Suprapubic skin (tissue), 4 donors: ENCODE measurements around the gene CANT1.

Experiments
- CTCF ChIP-seq, 2 donors: fragments of 200-600 bp in 1 of 2; fragments of 450-650 bp in 1 of 2; sonication (generic) in 1 of 2; IDR thresholded peaks; one replicate each; pipeline ENCODE4 v1.5.1; 2016 to 2019; ENCODE audit warnings: antibody characterized with exemption in 2 of 2, mild to moderate bottlenecking in 1 of 2, moderate library complexity in 1 of 2
- POLR2A ChIP-seq, 2 donors: fragments of 450-650 bp; IDR thresholded peaks; one replicate each; pipeline ENCODE4 v1.6.1; 2017; ENCODE audit warnings: antibody characterized with exemption in 2 of 2, mild to moderate bottlenecking in 2 of 2, moderate library complexity in 2 of 2
- POLR2AphosphoS5 ChIP-seq, 3 donors: sonication (generic); formaldehyde crosslinking; IDR thresholded peaks; one replicate each; pipeline ENCODE4 v1.6.1; 2017; ENCODE audit warnings: antibody characterized with exemption in 3 of 3

- no peak for TF ChIP-seq CTCF (IDR thresholded peaks at IDR 0.05)
- no peak for TF ChIP-seq POLR2AphosphoS5 (IDR thresholded peaks at IDR 0.05)
- TF ChIP-seq POLR2A (IDR thresholded peaks at IDR 0.05): no peak
Measured at GRCh38 chr17:79055197-79055596, 45.6 kb upstream of the CANT1 start.
